Activated CD4-positive, alpha-beta T cell treated with anti-CD3 and anti-CD28 coated beads, Interleukin-2, amount 10 ng/mL, durations not matched to agents 24 days and 14 days (primary cell): ENCODE results near the gene TAF9B. TPM values are rescaled to one million over a fixed set of nuclear protein-coding genes. Genes with fewer than 3 reads are reported as not detected.
"Not testable (repeated sequence)": the region's sequence is repeated elsewhere in the genome, so short reads cannot be mapped to it uniquely, and the experiment has no call there.

Experiments
- DNase-seq: peaks from one replicate; pipeline ENCODE4 v3.0.0; 2022
- H3K27ac Mint-ChIP-seq: one replicate; pipeline ENCODE4 v1.8.0; 2022; ENCODE audit warnings: mild to moderate bottlenecking, mixed read lengths
- H3K27me3 Mint-ChIP-seq: one replicate; pipeline ENCODE4 v1.8.0; 2022; ENCODE audit warnings: mixed read lengths
- H3K36me3 Mint-ChIP-seq: one replicate; pipeline ENCODE4 v1.8.0; 2022; ENCODE audit warnings: low read depth, mild to moderate bottlenecking, mixed read lengths
- H3K4me1 Mint-ChIP-seq: one replicate; pipeline ENCODE4 v1.8.0; 2021; ENCODE audit warnings: mixed read lengths
- H3K4me3 Mint-ChIP-seq: one replicate; pipeline ENCODE4 v1.8.0; 2022; ENCODE audit warnings: mild to moderate bottlenecking, moderate library complexity, mixed read lengths
- H3K9me3 Mint-ChIP-seq: one replicate; pipeline ENCODE4 v1.8.0; 2021; ENCODE audit warnings: mixed read lengths
- intact Hi-C: fragments of 100-400 bp; cut with micrococcal nuclease; formaldehyde crosslinking; loops from one replicate; pipeline ENCODE4 v1.15.1; 2023
- total RNA-seq: library from RNA; stranded (reverse); gene quantifications from 2 replicates; pipeline ENCODE4 v1.2.3, GENCODE V29; 2022

The TAF9B gene
- 14.6 and 16.1 TPM in 2 replicates for total RNA-seq

GRCh38 chrX:78139160-78140123 lies at the start of gene TAF9B:
Gene TAF9B (minus strand): TSS chrX:78139650. CDS start chrX:78139611, 39 bp downstream.
- peak within 1 kb of the TSS; percentile 95 for H3K27ac Mint-ChIP-seq
- DNase-seq, result peak; percentile 95
- peaks cover 6% of the 10 kb centered on the region for H3K4me1 Mint-ChIP-seq
- H3K9me3 Mint-ChIP-seq, result peaks cover 7% of the 10 kb centered on the region
- peaks cover 3% of the 10 kb centered on the region for H3K36me3 Mint-ChIP-seq
- peak within 1 kb of the TSS; percentile 92 for H3K4me3 Mint-ChIP-seq
- H3K27me3 Mint-ChIP-seq, result no peaks in the 10 kb centered on the region
- intact Hi-C loops, result loop anchor here (2.0 to 10.0 kb wide), 7 partner anchors 17 to 1315 kb away; partner anchors contain the start of genes CYSLTR1 and ITM2A

GRCh38 chrX:78182881-78183280 lies 43.4 kb upstream of the TAF9B start:
- no peak overlapping the region for H3K27ac Mint-ChIP-seq
- H3K4me3 Mint-ChIP-seq, result no peak overlapping the region
- intact Hi-C loops, result no loop called here
- peaks cover 16% of the 10 kb centered on the region for H3K9me3 Mint-ChIP-seq
- no peaks in the 10 kb centered on the region for H3K36me3 Mint-ChIP-seq
- no peak for DNase-seq
- no peaks in the 10 kb centered on the region for H3K4me1 Mint-ChIP-seq
- H3K27me3 Mint-ChIP-seq, result peaks cover 2% of the 10 kb centered on the region

- Mint-ChIP-seq H3K4me1 (no peaks in the 10 kb centered on the region), H3K27ac (no peak overlapping the region), H3K4me3 (no peak overlapping the region), H3K27me3 (peaks cover 2% of the 10 kb centered on the region), H3K9me3 (peaks cover 13% of the 10 kb centered on the region), H3K36me3 (no peaks in the 10 kb centered on the region)
- intact Hi-C loops, result no loop called here
- DNase-seq, result no peak
Measured at GRCh38 chrX:78181307-78181706, 41.9 kb upstream of the TAF9B start.

GRCh38 chrX:78168065-78168464 lies 28.6 kb upstream of the TAF9B start:
- intact Hi-C loops, result no loop called here
- Mint-ChIP-seq H3K4me3 (no peak overlapping the region), H3K9me3 (peaks cover under 1% of the 10 kb centered on the region)

GRCh38 chrX:78165425-78165824 lies 26.0 kb upstream of the TAF9B start:
- DNase-seq, result no peak
- H3K4me3 Mint-ChIP-seq, result no peak overlapping the region

More at GRCh38 chrX:78168065-78168464, 28.6 kb upstream of the TAF9B start:
- no peaks in the 10 kb centered on the region for H3K27me3 Mint-ChIP-seq
- no peak overlapping the region for H3K27ac Mint-ChIP-seq
- H3K4me1 Mint-ChIP-seq, result no peaks in the 10 kb centered on the region
- DNase-seq, result no peak
- H3K36me3 Mint-ChIP-seq, result no peaks in the 10 kb centered on the region

GRCh38 chrX:78163175-78163574 lies 23.7 kb upstream of the TAF9B start:
- H3K4me1 Mint-ChIP-seq, intact Hi-C loops, H3K9me3 Mint-ChIP-seq: not testable (repeated sequence)

More at GRCh38 chrX:78165425-78165824, 26.0 kb upstream of the TAF9B start:
- H3K4me1 Mint-ChIP-seq, result peaks cover 4% of the 10 kb centered on the region
- peaks cover 9% of the 10 kb centered on the region for H3K9me3 Mint-ChIP-seq
- no peak overlapping the region for H3K27ac Mint-ChIP-seq
- H3K36me3 Mint-ChIP-seq, result no peaks in the 10 kb centered on the region
- intact Hi-C loops, result no loop called here
- no peaks in the 10 kb centered on the region for H3K27me3 Mint-ChIP-seq

GRCh38 chrX:78160711-78161110 lies 21.3 kb upstream of the TAF9B start:
- H3K27ac Mint-ChIP-seq, H3K36me3 Mint-ChIP-seq, DNase-seq, H3K4me1 Mint-ChIP-seq, intact Hi-C loops, H3K4me3 Mint-ChIP-seq, H3K27me3 Mint-ChIP-seq: not testable (repeated sequence)
- peaks cover 14% of the 10 kb centered on the region for H3K9me3 Mint-ChIP-seq

More at GRCh38 chrX:78163175-78163574, 23.7 kb upstream of the TAF9B start:
- H3K36me3 Mint-ChIP-seq, H3K4me3 Mint-ChIP-seq, DNase-seq, H3K27ac Mint-ChIP-seq, H3K27me3 Mint-ChIP-seq: not testable (repeated sequence)

- DNase-seq, H3K4me1 Mint-ChIP-seq, intact Hi-C loops, H3K27ac Mint-ChIP-seq, H3K36me3 Mint-ChIP-seq, H3K4me3 Mint-ChIP-seq, H3K27me3 Mint-ChIP-seq: not testable (repeated sequence)
- peaks cover 16% of the 10 kb centered on the region for H3K9me3 Mint-ChIP-seq
Measured at GRCh38 chrX:78157846-78158245, 18.4 kb upstream of the TAF9B start.

GRCh38 chrX:78157373-78157772 lies 17.9 kb upstream of the TAF9B start:
- H3K36me3 Mint-ChIP-seq, H3K27me3 Mint-ChIP-seq, H3K4me1 Mint-ChIP-seq, intact Hi-C loops, H3K4me3 Mint-ChIP-seq, H3K27ac Mint-ChIP-seq: not testable (repeated sequence)
- peak; percentile 56 for DNase-seq
- peaks cover 13% of the 10 kb centered on the region for H3K9me3 Mint-ChIP-seq

GRCh38 chrX:78147002-78147540 lies 7.6 kb upstream of the TAF9B start:
- not testable (repeated sequence) for H3K9me3 Mint-ChIP-seq

GRCh38 chrX:78140206-78140605 lies 756 bp upstream of the TAF9B start:
- Mint-ChIP-seq H3K36me3 (peaks cover 2% of the 10 kb centered on the region), H3K27ac (peak overlapping the region; percentile 17), H3K9me3 (peaks cover 7% of the 10 kb centered on the region), H3K27me3 (no peaks in the 10 kb centered on the region), H3K4me1 (peaks cover 6% of the 10 kb centered on the region), H3K4me3 (peak overlapping the region; percentile 92)
- intact Hi-C loops, result no loop called here
- peak; percentile 54 for DNase-seq

More at GRCh38 chrX:78147002-78147540, 7.6 kb upstream of the TAF9B start:
- intact Hi-C loops, DNase-seq, H3K4me1 Mint-ChIP-seq, H3K4me3 Mint-ChIP-seq, H3K27ac Mint-ChIP-seq, H3K36me3 Mint-ChIP-seq, H3K27me3 Mint-ChIP-seq: not testable (repeated sequence)

- H3K27ac Mint-ChIP-seq, result no peak overlapping the region
- peaks cover 11% of the 10 kb centered on the region for H3K4me1 Mint-ChIP-seq
- no peak overlapping the region for H3K4me3 Mint-ChIP-seq
- H3K9me3 Mint-ChIP-seq, result no peaks in the 10 kb centered on the region
- no peak for DNase-seq
- intact Hi-C loops, result loop anchor here (10.0 kb wide), 2 partner anchors 951 to 1321 kb away; no protein-coding TSS in a partner anchor
- H3K36me3 Mint-ChIP-seq, result peaks cover 34% of the 10 kb centered on the region
- no peaks in the 10 kb centered on the region for H3K27me3 Mint-ChIP-seq
Measured at GRCh38 chrX:78133238-78133960, 6.1 kb downstream of the TAF9B start.

GRCh38 chrX:78131117-78131516 lies 8.3 kb downstream of the TAF9B start:
- intact Hi-C loops, result loop anchor here (10.0 kb wide), 2 partner anchors 954 to 1324 kb away; no protein-coding TSS in a partner anchor
- Mint-ChIP-seq H3K36me3 (peaks cover 47% of the 10 kb centered on the region), H3K4me3 (no peak overlapping the region), H3K4me1 (peaks cover 7% of the 10 kb centered on the region), H3K9me3 (no peaks in the 10 kb centered on the region), H3K27me3 (no peaks in the 10 kb centered on the region), H3K27ac (no peak overlapping the region)
- DNase-seq, result no peak
